Measurements from ENCODE around the gene PMFBP1. TPM values are rescaled to one million over a fixed set of nuclear protein-coding genes. Genes with fewer than 3 reads are reported as not detected.

The PMFBP1 gene
- total and polyA plus RNA-seq, 2 of the 4 experiments (the other 2 are of a cell fraction): under 0.01 TPM; not detected in 1

- H2BK120ac ChIP-seq (ENCODE audit: low read depth, low read length): no peak overlapping the region
- H2BK20ac ChIP-seq (ENCODE audit: low read depth, low read length): no peak overlapping the region
- no peak overlapping the region for H4K8ac ChIP-seq (ENCODE audit: low read depth in 2 of 2, low read length in 2 of 2)
- dilution Hi-C loops (cut with HindIII; ENCODE audit: low sequenced_read_pairs, unreplicated experiment): no loop called here
- no peaks in the 10 kb centered on the region for H3K4me1 ChIP-seq (ENCODE audit: control insufficient read depth, insufficient read depth, low read length)
- no peak overlapping the region for H3K14ac ChIP-seq (replicated peaks; ENCODE audit: low read depth, low read length)
- no peak overlapping the region for H3K4me3 ChIP-seq (ENCODE audit: insufficient read depth, low read depth, low read length)
- no peak overlapping the region for H4K91ac ChIP-seq (ENCODE audit: insufficient read depth, low read depth, low read length)
- H2BK15ac ChIP-seq (ENCODE audit: low read depth, low read length): no peak overlapping the region
- no peak overlapping the region for H3K18ac ChIP-seq (ENCODE audit: low read depth, low read length)
- intact Hi-C loops (cut with micrococcal nuclease): no loop called here
- no CpG with 5 or more reads among the region's 3 CpGs for WGBS, 2 experiments (ENCODE audit: extremely low coverage in 2 of 2, insufficient read length in 1 of 2)
- no peak overlapping the region for H3K9ac ChIP-seq (ENCODE audit: low read depth, low read length)
- in situ Hi-C loops (cut with MboI; ENCODE audit: low sequenced_read_pairs): no loop called here
- H3K56ac ChIP-seq (ENCODE audit: extremely low read depth, insufficient read depth, low read length): no peak overlapping the region
- no peak overlapping the region for H2AK9ac ChIP-seq (replicated peaks; ENCODE audit: low read depth, low read length, poor library complexity)
- CTCF ChIA-PET: no interaction called here
- POLR2A ChIA-PET (ENCODE audit: unreplicated experiment): no interaction called here
- no peak overlapping the region for H2AFZ ChIP-seq (replicated peaks; ENCODE audit: low read length, poor library complexity)
- no peak overlapping the region for H3K4ac ChIP-seq (ENCODE audit: low read depth, low read length)
- H3K27ac ChIP-seq (ENCODE audit: insufficient read depth, low read length): no peak overlapping the region
- no peak for DNase-seq
- no peak overlapping the region for H4K5ac ChIP-seq (ENCODE audit: low read depth, low read length)
- H3K27me3 ChIP-seq (ENCODE audit: control insufficient read depth, insufficient read depth, low read length): no peaks in the 10 kb centered on the region
- peaks cover 2% of the 10 kb centered on the region; the same call in 1 of the 2 replicates for H3K9me3 ChIP-seq (ENCODE audit: control insufficient read depth, insufficient read depth, low read length)
- H3K9me1 ChIP-seq (ENCODE audit: insufficient read depth, low read length): no peaks in the 10 kb centered on the region
- no peaks in the 10 kb centered on the region for H4K20me1 ChIP-seq (ENCODE audit: insufficient read depth, low read length)
- no peaks in the 10 kb centered on the region for H3K79me1 ChIP-seq (ENCODE audit: low read depth in 1 of 2, low read length in 2 of 2)
- ATAC-seq (ENCODE audit: low read depth): no peak
- no peak overlapping the region for H2BK5ac ChIP-seq (ENCODE audit: low read depth, low read length, poor library complexity, severe bottlenecking)
- no peaks in the 10 kb centered on the region for H3K36me3 ChIP-seq (ENCODE audit: control insufficient read depth, insufficient read depth, low read length)
- TF ChIP-seq NFE2L2 (IDR thresholded peaks at IDR 0.05; ENCODE audit: low read depth, low read length) (no peak), MXI1 (IDR thresholded peaks at IDR 0.05; ENCODE audit: borderline replicate concordance, low read depth, low read length) (no peak), SMC3 (IDR thresholded peaks at IDR 0.05; ENCODE audit: low read depth, low read length) (no peak), BHLHE40 (IDR thresholded peaks at IDR 0.05; ENCODE audit: low read depth, low read length) (no peak), CTCF (conservative IDR thresholded peaks at IDR 0.05; ENCODE audit: low read depth, low read length) (no peak), USF2 (IDR thresholded peaks at IDR 0.05; ENCODE audit: low read depth, low read length) (no peak), RFX5 (IDR thresholded peaks at IDR 0.05; ENCODE audit: low read depth, low read length) (no peak), POLR2A (IDR thresholded peaks at IDR 0.05; ENCODE audit: low read depth, low read length) (no peak), CEBPB (IDR thresholded peaks at IDR 0.05; ENCODE audit: low read depth, low read length) (no peak), RAD21 (IDR thresholded peaks at IDR 0.05; ENCODE audit: low read length) (no peak), MAFK (IDR thresholded peaks at IDR 0.05; ENCODE audit: low read depth, low read length) (no peak), MAZ (IDR thresholded peaks at IDR 0.05; ENCODE audit: borderline replicate concordance, low read depth, low read length) (no peak), FOS (IDR thresholded peaks at IDR 0.05; ENCODE audit: low read depth, low read length) (no peak), RCOR1 (IDR thresholded peaks at IDR 0.05; ENCODE audit: insufficient replicate concordance, low read length) (no peak), ELK1 (IDR thresholded peaks at IDR 0.05; ENCODE audit: borderline replicate concordance, low read depth, low read length) (no peak), CHD1 (IDR thresholded peaks at IDR 0.05; ENCODE audit: low read depth, low read length) (no peak)
- no peak overlapping the region for H3K4me2 ChIP-seq (ENCODE audit: low read depth, low read length)
- no peak overlapping the region for H3K23ac ChIP-seq (ENCODE audit: low read depth, low read length)
- no peak overlapping the region for H2AK5ac ChIP-seq (ENCODE audit: low read depth, low read length)
- BruUV-seq (replicated peaks): no TSS peak
Observed at GRCh38 chr16:72191551-72191950, 19.6 kb upstream of the PMFBP1 start.

Data from IMR-90 (cell line).